ENCODE results near the gene SYAP1. TPM values are rescaled to one million over a fixed set of nuclear protein-coding genes. Genes with fewer than 3 reads are reported as not detected.

Gene SYAP1
- total and polyA plus RNA-seq, 4 donors = 9.6 to 29.0 (median 21.3) TPM

DNA sequence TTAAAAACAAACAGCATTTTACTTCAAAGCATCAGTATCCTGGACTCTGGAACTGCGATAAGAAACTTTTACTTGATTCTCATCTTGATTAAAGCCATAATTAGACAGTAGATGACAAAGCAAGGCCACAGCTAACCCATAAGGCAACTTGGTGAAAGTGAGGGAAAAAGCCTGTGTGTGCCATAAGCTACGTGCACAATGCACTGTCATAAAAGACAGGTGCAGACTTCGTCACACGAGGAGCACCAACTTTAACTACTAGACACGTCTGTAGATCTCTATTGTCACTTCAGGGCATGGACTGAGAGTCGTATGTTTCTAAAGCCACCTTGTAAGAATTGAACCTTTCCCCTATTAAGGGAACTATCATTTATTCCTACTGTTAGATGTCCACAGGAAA is 20.0 kb upstream of the SYAP1 start:
- 93% methylated on average over 6 of the region's 6 CpGs for WGBS
- no peaks in the 10 kb centered on the region for H3K9me3 ChIP-seq (ENCODE audit: control insufficient read depth in 4 of 4, low read length in 3 of 4)
- no peak overlapping the region for H3K27ac ChIP-seq (ENCODE audit: low read depth in 1 of 2, low read length in 2 of 2)

More for the DNA sequence above, 20.0 kb upstream of the SYAP1 start:
- Histone ChIP-seq H3K36me3 (ENCODE audit: control insufficient read depth in 4 of 4, insufficient read depth in 3 of 4, low read depth in 1 of 4, low read length in 3 of 4) (peaks cover 0 to 4% (median 0%) of the 10 kb centered on the region in 4 donors), H3K4me3 (ENCODE audit: low read depth in 1 of 3, low read length in 3 of 3) (no peak overlapping the region), H3K27me3 (ENCODE audit: control insufficient read depth in 4 of 4, insufficient read depth in 4 of 4, low read length in 3 of 4) (peaks cover 0 to 2% (median 0%) of the 10 kb centered on the region in 4 donors), H3K4me1 (ENCODE audit: control insufficient read depth in 4 of 4, insufficient read depth in 4 of 4, low read length in 3 of 4) (peaks cover 0 to 5% (median 2%) of the 10 kb centered on the region in 4 donors), H3K9ac (ENCODE audit: low read depth in 1 of 2, low read length in 2 of 2) (no peak overlapping the region)
- DNase-seq (ENCODE audit: low spot score) = no peak
- TF ChIP-seq FOXA1 (IDR thresholded peaks at IDR 0.05) (no peak), ATF3 (IDR thresholded peaks at IDR 0.05) (no peak), RAD21 (IDR thresholded peaks at IDR 0.05) (no peak), HNF4G (IDR thresholded peaks at IDR 0.05) (no peak), REST (IDR thresholded peaks at IDR 0.05) (no peak), FOXA2 (IDR thresholded peaks at IDR 0.05) (no peak), RXRA (IDR thresholded peaks at IDR 0.05) (no peak), EGR1 (IDR thresholded peaks at IDR 0.05; ENCODE audit: low read depth in 2 of 2) (no peak), TAF1 (conservative IDR thresholded peaks at IDR 0.05) (no peak), ZBTB33 (IDR thresholded peaks at IDR 0.05) (no peak), SP1 (IDR thresholded peaks at IDR 0.05) (no peak), NR2F2 (IDR thresholded peaks at IDR 0.05) (no peak), HNF4A (conservative IDR thresholded peaks at IDR 0.05) (no peak), JUND (IDR thresholded peaks at IDR 0.05) (no peak)
- TF ChIP-seq, protein P1, sequence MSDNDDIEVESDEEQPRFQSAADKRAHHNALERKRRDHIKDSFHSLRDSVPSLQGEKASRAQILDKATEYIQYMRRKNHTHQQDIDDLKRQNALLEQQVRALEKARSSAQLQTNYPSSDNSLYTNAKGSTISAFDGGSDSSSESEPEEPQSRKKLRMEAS (IDR thresholded peaks at IDR 0.05) = no peak
- TF ChIP-seq, protein P2, sequence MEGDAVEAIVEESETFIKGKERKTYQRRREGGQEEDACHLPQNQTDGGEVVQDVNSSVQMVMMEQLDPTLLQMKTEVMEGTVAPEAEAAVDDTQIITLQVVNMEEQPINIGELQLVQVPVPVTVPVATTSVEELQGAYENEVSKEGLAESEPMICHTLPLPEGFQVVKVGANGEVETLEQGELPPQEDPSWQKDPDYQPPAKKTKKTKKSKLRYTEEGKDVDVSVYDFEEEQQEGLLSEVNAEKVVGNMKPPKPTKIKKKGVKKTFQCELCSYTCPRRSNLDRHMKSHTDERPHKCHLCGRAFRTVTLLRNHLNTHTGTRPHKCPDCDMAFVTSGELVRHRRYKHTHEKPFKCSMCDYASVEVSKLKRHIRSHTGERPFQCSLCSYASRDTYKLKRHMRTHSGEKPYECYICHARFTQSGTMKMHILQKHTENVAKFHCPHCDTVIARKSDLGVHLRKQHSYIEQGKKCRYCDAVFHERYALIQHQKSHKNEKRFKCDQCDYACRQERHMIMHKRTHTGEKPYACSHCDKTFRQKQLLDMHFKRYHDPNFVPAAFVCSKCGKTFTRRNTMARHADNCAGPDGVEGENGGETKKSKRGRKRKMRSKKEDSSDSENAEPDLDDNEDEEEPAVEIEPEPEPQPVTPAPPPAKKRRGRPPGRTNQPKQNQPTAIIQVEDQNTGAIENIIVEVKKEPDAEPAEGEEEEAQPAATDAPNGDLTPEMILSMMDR (IDR thresholded peaks at IDR 0.05; ENCODE audit: low read depth, low read length, missing input control) = no peak

Measured in liver (tissue), 9 donors.